GM23338 (cell line): ENCODE data around the gene HERPUD2.

Experiments used
- CREB1 ChIP-seq: fragments of 250-450 bp; sonication (Bioruptor Pico); IDR thresholded peaks from 2 replicates; pipeline ENCODE4 v1.5.0; 2020; ENCODE audit warnings: low read depth, mild to moderate bottlenecking, moderate library complexity
- CTCF ChIP-seq, 2 experiments: fragments of 200-600 bp in 1 of 2; sonication (generic) in 1 of 2; conservative IDR thresholded peaks; 2 replicates each; pipeline versions ENCODE4 v1.5.1 to v1.6.1; 2016 to 2017; ENCODE audit warnings: antibody characterized with exemption in 2 of 2, low read depth in 2 of 2, mild to moderate bottlenecking in 2 of 2, moderate library complexity in 1 of 2
- ETS1 ChIP-seq: IDR thresholded peaks from 2 replicates; pipeline ENCODE4 v1.6.1; 2016; ENCODE audit warnings: antibody characterized with exemption
- EZH2 ChIP-seq: fragments of 200-600 bp; sonication (generic); IDR thresholded peaks from one replicate; pipeline ENCODE4 v1.8.0; 2017; ENCODE audit warnings: antibody characterized with exemption, mild to moderate bottlenecking, low read depth; ENCODE audit not compliant: unreplicated experiment
- EZH2phosphoT487 ChIP-seq: fragments of 200-600 bp; sonication (generic); IDR thresholded peaks from one replicate; pipeline ENCODE4 v1.8.1; 2018; ENCODE audit warnings: antibody characterized with exemption; ENCODE audit not compliant: unreplicated experiment
- JUNB ChIP-seq: IDR thresholded peaks from one replicate; pipeline ENCODE4 v1.6.1; 2016; ENCODE audit warnings: antibody characterized with exemption; ENCODE audit not compliant: unreplicated experiment
- NANOG ChIP-seq: IDR thresholded peaks from 2 replicates; pipeline ENCODE4 v1.6.1; 2016; ENCODE audit warnings: antibody characterized with exemption, borderline replicate concordance
- POLR2AphosphoS5 ChIP-seq: IDR thresholded peaks from 2 replicates; pipeline ENCODE4 v1.6.1; 2016; ENCODE audit warnings: antibody characterized with exemption, low read depth
- REST ChIP-seq: IDR thresholded peaks from one replicate; pipeline ENCODE4 v1.6.1; 2018; ENCODE audit warnings: antibody characterized with exemption; ENCODE audit not compliant: unreplicated experiment
- STAT1 ChIP-seq: IDR thresholded peaks from one replicate; pipeline ENCODE4 v1.6.1; 2016; ENCODE audit warnings: antibody characterized with exemption; ENCODE audit not compliant: unreplicated experiment
- ZNF114 ChIP-seq: fragments of 250-450 bp; sonication (Bioruptor Pico); IDR thresholded peaks from 2 replicates; pipeline ENCODE4 v1.5.0; 2020; ENCODE audit warnings: mild to moderate bottlenecking, moderate library complexity
- ZNF331 ChIP-seq: fragments of 250-450 bp; sonication (Bioruptor Pico); IDR thresholded peaks from 2 replicates; pipeline ENCODE4 v1.5.0; 2020; ENCODE audit warnings: low read depth, mild to moderate bottlenecking, moderate library complexity
- ZNF462 ChIP-seq: fragments of 250-450 bp; sonication (Bioruptor Pico); IDR thresholded peaks from 2 replicates; pipeline ENCODE4 v1.5.0; 2020; ENCODE audit warnings: mild to moderate bottlenecking, moderate library complexity

GRCh38 chr7:35599645-35600044, 95.3 kb downstream of the HERPUD2 start:
- no peak for TF ChIP-seq CTCF (conservative IDR thresholded peaks at IDR 0.05; ENCODE audit: low read depth in 2 of 2)
- TF ChIP-seq EZH2, result no peak
- TF ChIP-seq POLR2AphosphoS5, result no peak
- no peak for TF ChIP-seq REST
- no peak for TF ChIP-seq EZH2phosphoT487
- no peak for TF ChIP-seq ZNF331 (CRISPR knock-in tag)
- TF ChIP-seq CREB1 (CRISPR knock-in tag), result no peak
- TF ChIP-seq JUNB, result no peak
- no peak for TF ChIP-seq STAT1
- no peak for TF ChIP-seq NANOG
- no peak for TF ChIP-seq ETS1
- TF ChIP-seq ZNF462 (CRISPR knock-in tag), result no peak
- TF ChIP-seq ZNF114 (CRISPR knock-in tag), result no peak
